Spleen (tissue), 7 donors: ENCODE data around the gene PGBD5.

ENCODE experiments used
- CTCF ChIP-seq, 11 experiments: fragments of 200-600 bp in 7 of 11; fragments of 450-650 bp in 4 of 11; sonication (generic) in 4 of 11; IDR thresholded peaks in 8 of 11; conservative IDR thresholded peaks in 3 of 11; 1 replicate in 7 of 11; 2 replicates in 4 of 11; pipeline versions ENCODE4 v1.4.0 to v1.8.0; 2016 to 2021; ENCODE audit warnings: antibody characterized with exemption in 11 of 11, inconsistent platforms in 4 of 11, mild to moderate bottlenecking in 1 of 11
- POLR2A ChIP-seq, 3 donors: fragments of 450-650 bp; IDR thresholded peaks; one replicate each; pipeline ENCODE4 v1.5.1; 2017; ENCODE audit warnings: antibody characterized with exemption in 3 of 3, mild to moderate bottlenecking in 1 of 3
- POLR2AphosphoS5 ChIP-seq, 3 donors: sonication (generic); formaldehyde crosslinking; IDR thresholded peaks; one replicate each; pipeline ENCODE4 v1.5.1; 2017; ENCODE audit warnings: antibody characterized with exemption in 3 of 3
- donor health status: DM: no; HTN: no; CAD: no; lungs with moderate emphysema.
- donor health status: DM: no; HTN: no; CAD: no.
- donor health status: DM: no; HTN: no; CAD: no.

- no peak for TF ChIP-seq CTCF (IDR thresholded peaks at IDR 0.05 in 8 of 11, conservative IDR thresholded peaks at IDR 0.05 in 3 of 11)
- no peak for TF ChIP-seq POLR2A (IDR thresholded peaks at IDR 0.05)
- TF ChIP-seq POLR2AphosphoS5 (IDR thresholded peaks at IDR 0.05): no peak
Observed at GRCh38 chr1:230371923-230372703, 54.0 kb downstream of the PGBD5 start.
